ENCODE results near the gene TPRA1.

TPRA1 gene

GRCh38 chr3:127593178-127593577 is 2.6 kb upstream of the TPRA1 start:
- in situ Hi-C loops (cut with HindIII; ENCODE audit: low sequenced_read_pairs), result no loop called here

GRCh38 chr3:127590282-127590592 is 296 bp downstream of the TPRA1 start:
- in situ Hi-C loops (cut with HindIII; ENCODE audit: low sequenced_read_pairs), result no loop called here

GRCh38 chr3:127589600-127590281 is 792 bp downstream of the TPRA1 start:
- in situ Hi-C loops (cut with HindIII; ENCODE audit: low sequenced_read_pairs), result no loop called here

- in situ Hi-C loops (cut with HindIII; ENCODE audit: low sequenced_read_pairs), result no loop called here
These were observed 1.5 kb downstream of the TPRA1 start for GRCh38 chr3:127588806-127589577.

- in situ Hi-C loops (cut with HindIII; ENCODE audit: low sequenced_read_pairs), result no loop called here
These were observed 2.7 kb downstream of the TPRA1 start for GRCh38 chr3:127587876-127588275.

GRCh38 chr3:127585813-127586413 is 4.6 kb downstream of the TPRA1 start:
- in situ Hi-C loops (cut with HindIII; ENCODE audit: low sequenced_read_pairs), result no loop called here

GRCh38 chr3:127585163-127585812 is 5.2 kb downstream of the TPRA1 start:
- in situ Hi-C loops (cut with HindIII; ENCODE audit: low sequenced_read_pairs), result no loop called here

- in situ Hi-C loops (cut with HindIII; ENCODE audit: low sequenced_read_pairs), result no loop called here
These were observed 5.8 kb downstream of the TPRA1 start for GRCh38 chr3:127584734-127585133.

- in situ Hi-C loops (cut with HindIII; ENCODE audit: low sequenced_read_pairs), result no loop called here
These were observed 10.0 kb downstream of the TPRA1 start for GRCh38 chr3:127580327-127581060.

GRCh38 chr3:127578802-127579201 is 11.7 kb downstream of the TPRA1 start:
- in situ Hi-C loops (cut with HindIII; ENCODE audit: low sequenced_read_pairs), result no loop called here

GRCh38 chr3:127578168-127578567 is 12.4 kb downstream of the TPRA1 start:
- in situ Hi-C loops (cut with HindIII; ENCODE audit: low sequenced_read_pairs), result no loop called here

- in situ Hi-C loops (cut with HindIII; ENCODE audit: low sequenced_read_pairs), result no loop called here
These were observed 13.1 kb downstream of the TPRA1 start for GRCh38 chr3:127577448-127577847.

GRCh38 chr3:127574880-127575878 is 15.4 kb downstream of the TPRA1 start:
- in situ Hi-C loops (cut with HindIII; ENCODE audit: low sequenced_read_pairs), result no loop called here

GRCh38 chr3:127573912-127574311 is 16.6 kb downstream of the TPRA1 start:
- in situ Hi-C loops (cut with HindIII; ENCODE audit: low sequenced_read_pairs), result no loop called here

- in situ Hi-C loops (cut with HindIII; ENCODE audit: low sequenced_read_pairs), result no loop called here
These were observed 17.1 kb downstream of the TPRA1 start for GRCh38 chr3:127573401-127573800.

GRCh38 chr3:127572735-127573134 is 17.8 kb downstream of the TPRA1 start:
- in situ Hi-C loops (cut with HindIII; ENCODE audit: low sequenced_read_pairs), result no loop called here

GRCh38 chr3:127572186-127572585 is 18.3 kb downstream of the TPRA1 start:
- in situ Hi-C loops (cut with HindIII; ENCODE audit: low sequenced_read_pairs), result no loop called here

GRCh38 chr3:127570520-127570919 is 20.0 kb downstream of the TPRA1 start:
- in situ Hi-C loops (cut with HindIII; ENCODE audit: low sequenced_read_pairs), result no loop called here

GRCh38 chr3:127569160-127569559 is 21.4 kb downstream of the TPRA1 start:
- in situ Hi-C loops (cut with HindIII; ENCODE audit: low sequenced_read_pairs), result no loop called here

- in situ Hi-C loops (cut with HindIII; ENCODE audit: low sequenced_read_pairs), result no loop called here
These were observed 21.9 kb downstream of the TPRA1 start for GRCh38 chr3:127568586-127568985.

All from DLD1 (cell line).